Fibroblast of gingiva (primary cell): ENCODE results near the gene F2.
"Not testable (repeated sequence)": the region's sequence is repeated elsewhere in the genome, so short reads cannot be mapped to it uniquely, and the experiment has no call there.

Experiments used
- DNase-seq: peaks from one replicate; pipeline ENCODE4 v3.0.0-alpha.2; 2011; ENCODE audit warnings: low read depth

The F2 gene

GRCh38 chr11:46686886-46687795, 31.9 kb upstream of the F2 start:
- DNase-seq, result peak; percentile 48

- DNase-seq, result no peak
These were observed 28.3 kb upstream of the F2 start for GRCh38 chr11:46690702-46691101.

GRCh38 chr11:46692450-46692849, 26.6 kb upstream of the F2 start:
- no peak for DNase-seq

GRCh38 chr11:46693597-46694012, 25.4 kb upstream of the F2 start:
- DNase-seq, result no peak

- DNase-seq, result no peak
These were observed 24.9 kb upstream of the F2 start for GRCh38 chr11:46694072-46694471.

- no peak for DNase-seq
These were observed 24.4 kb upstream of the F2 start for GRCh38 chr11:46694607-46695006.

DNA sequence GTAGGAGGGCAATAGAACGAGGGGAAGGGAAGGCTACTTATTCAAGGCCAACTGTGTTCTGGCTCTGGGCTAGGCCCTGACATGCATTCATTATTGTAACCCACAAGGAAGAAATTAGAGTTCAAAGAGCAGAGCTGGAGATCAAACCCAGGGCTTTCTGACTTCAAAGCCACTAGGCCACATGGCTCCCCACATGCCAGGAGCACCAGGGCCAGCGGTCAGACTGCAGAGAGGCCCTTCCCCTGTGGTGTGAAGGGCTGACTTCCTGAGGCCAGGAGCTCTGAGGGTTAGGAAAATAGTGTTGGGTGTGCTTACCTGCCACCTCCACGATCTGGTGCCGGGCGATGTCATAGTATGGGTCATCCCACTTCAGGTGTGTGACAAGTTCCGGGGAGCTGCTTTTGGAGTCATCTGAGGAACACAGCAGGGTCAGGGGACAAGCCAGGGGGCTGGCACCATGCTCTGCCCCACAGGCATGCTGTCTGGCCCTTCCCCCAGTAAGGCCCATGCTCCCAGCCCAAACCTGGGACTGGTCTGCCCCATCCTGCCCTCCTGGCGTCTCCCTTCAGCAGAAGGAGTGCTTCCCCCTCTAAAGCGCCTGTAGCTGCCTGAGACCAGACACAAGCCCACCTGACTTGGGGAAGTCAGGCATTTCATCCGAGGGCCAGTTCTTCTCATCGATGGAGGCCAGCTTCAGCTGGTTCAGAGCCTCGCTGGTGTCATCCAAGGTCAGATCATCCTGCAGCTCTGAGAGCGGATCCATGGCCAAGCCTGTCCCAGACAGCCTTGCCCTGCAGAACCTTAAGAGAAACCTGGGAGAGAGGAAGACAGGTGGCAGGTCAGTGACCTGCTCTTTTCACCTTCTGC, 23.4 kb upstream of the F2 start:
- no peak for DNase-seq

DNA sequence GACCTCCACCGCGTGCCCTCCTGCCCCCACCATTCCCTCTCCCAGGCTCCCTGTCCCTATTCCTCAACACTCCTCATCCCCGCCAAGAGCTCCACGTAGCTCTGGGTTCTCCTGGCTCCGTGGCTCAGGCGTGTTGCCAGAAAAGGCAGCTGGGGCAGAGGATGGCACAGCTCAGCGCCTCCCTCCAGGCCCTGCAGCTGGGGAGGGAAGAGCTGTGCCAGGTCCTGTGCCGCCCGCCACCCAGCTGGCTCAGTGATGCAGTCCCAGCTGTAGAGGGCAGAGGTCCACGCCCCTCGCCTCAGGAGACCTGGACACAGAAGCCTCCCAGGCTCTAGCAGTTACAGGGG, 22.8 kb upstream of the F2 start:
- no peak for DNase-seq

- no peak for DNase-seq
These were observed 21.7 kb upstream of the F2 start for GRCh38 chr11:46697303-46697702.

DNA sequence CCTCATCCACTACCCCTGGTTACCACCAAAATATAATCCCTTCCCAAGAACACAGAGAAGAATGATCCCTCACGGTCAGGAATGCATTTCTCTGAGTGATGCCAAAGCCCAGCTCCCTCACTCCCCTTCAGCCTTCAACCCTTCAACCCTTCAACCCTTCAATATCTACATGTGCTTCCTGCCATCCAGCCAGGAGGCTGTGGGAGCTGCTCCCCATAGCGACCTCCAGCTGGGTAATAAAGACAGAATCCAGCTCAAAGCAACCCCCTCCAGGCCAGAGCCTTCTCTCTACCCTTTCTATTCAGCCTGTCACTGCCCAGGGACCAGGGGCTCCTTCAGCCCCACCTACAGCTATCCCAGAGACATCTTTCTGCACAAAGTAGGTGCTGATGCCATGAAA, 21.3 kb upstream of the F2 start:
- no peak for DNase-seq

DNA sequence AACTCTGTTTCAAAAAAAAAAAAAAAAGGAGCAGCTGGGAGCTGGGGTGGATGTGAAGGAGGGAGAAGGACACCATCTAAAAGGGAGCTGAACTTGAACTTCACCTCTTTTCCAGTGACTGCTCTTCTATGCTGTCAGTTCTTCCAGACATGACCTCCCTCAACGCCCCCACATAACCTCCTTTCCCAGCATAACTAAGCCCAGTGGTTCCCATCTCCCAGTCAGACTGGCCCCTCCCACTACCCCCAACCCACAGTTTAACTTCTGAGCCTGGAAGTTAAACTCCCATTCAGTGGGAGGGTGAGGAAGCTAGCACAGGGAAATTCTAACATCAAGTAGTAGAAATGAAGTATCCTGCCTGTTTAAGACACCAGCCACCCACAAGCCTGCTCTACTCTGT, 20.4 kb upstream of the F2 start:
- no peak for DNase-seq

GRCh38 chr11:46700241-46701077, 18.6 kb upstream of the F2 start, which contains the start of the genes ARHGAP1 and ZNF408:
Gene ARHGAP1, minus strand, starts transcription at chr11:46700619. Its CDS starts 4,512 bp downstream, at chr11:46696107.
Gene ZNF408, plus strand, starts transcription at chr11:46701031. Its CDS starts 17 bp downstream, at chr11:46701048.
- DNase-seq, result peak; percentile 98

DNA sequence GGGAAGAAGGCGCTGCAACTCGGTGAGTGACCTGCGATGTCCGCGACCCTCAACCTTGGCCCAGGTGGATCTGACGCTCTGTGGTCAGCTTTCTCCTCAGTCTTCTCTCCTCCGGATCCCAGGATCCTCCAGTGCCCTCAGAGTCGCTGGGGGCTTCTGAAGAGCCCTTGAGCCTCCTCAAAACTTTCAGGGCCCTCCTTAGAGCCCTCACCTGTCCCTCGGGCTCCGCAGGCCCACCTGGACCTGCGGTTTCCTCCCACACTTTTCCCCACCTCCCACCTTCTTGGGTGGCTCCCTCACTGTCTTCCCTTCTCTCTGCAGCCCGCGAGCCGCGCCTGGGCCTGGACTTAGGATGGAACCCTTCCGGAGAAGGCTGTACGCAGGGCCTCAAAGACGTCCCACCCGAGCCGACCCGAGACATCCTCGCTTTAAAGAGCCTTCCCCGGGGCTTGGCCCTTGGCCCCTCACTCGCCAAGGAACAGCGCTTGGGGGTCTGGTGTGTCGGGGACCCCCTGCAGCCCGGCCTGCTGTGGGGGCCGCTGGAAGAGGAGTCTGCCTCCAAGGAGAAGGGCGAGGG, 17.8 kb upstream of the F2 start:
- DNase-seq, result no peak

DNA sequence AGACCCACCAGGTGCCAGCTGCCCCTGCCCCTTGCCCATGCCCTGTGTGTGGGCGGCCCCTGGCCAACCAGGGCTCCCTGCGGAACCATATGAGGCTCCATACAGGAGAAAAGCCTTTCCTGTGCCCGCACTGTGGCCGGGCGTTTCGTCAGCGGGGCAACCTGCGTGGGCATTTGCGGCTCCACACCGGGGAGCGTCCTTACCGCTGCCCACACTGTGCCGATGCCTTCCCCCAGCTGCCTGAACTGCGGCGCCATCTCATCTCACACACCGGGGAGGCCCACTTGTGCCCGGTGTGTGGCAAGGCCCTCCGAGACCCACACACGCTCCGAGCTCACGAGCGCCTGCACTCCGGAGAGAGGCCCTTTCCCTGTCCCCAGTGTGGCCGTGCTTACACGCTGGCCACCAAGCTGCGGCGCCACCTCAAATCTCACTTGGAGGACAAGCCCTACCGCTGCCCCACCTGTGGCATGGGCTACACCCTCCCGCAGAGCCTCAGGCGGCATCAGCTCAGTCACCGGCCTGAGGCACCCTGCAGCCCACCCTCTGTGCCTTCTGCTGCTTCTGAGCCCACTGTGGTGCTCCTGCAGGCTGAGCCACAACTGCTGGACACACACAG, 13.8 kb upstream of the F2 start:
- no peak for DNase-seq

GRCh38 chr11:46706886-46707285, 12.1 kb upstream of the F2 start:
- DNase-seq, result no peak

- not testable (repeated sequence) for DNase-seq
These were observed 9.7 kb upstream of the F2 start for GRCh38 chr11:46709351-46709750.

GRCh38 chr11:46710821-46711269, 8.2 kb upstream of the F2 start:
- peak; percentile 89 for DNase-seq

GRCh38 chr11:46711303-46711702, 7.7 kb upstream of the F2 start:
- DNase-seq, result peak; percentile 21

GRCh38 chr11:46712874-46713576, 6.0 kb upstream of the F2 start:
- no peak for DNase-seq

- DNase-seq, result not testable (repeated sequence)
These were observed 1.2 kb upstream of the F2 start for GRCh38 chr11:46717825-46718154.
